IPS-NIHi11 (cell line): ENCODE results near the gene TTC12.

ENCODE experiments used
- DNase-seq: peaks from one replicate; pipeline ENCODE4 v3.0.0; 2012; ENCODE audit warnings: mixed read lengths, low spot score

The TTC12 gene

DNA sequence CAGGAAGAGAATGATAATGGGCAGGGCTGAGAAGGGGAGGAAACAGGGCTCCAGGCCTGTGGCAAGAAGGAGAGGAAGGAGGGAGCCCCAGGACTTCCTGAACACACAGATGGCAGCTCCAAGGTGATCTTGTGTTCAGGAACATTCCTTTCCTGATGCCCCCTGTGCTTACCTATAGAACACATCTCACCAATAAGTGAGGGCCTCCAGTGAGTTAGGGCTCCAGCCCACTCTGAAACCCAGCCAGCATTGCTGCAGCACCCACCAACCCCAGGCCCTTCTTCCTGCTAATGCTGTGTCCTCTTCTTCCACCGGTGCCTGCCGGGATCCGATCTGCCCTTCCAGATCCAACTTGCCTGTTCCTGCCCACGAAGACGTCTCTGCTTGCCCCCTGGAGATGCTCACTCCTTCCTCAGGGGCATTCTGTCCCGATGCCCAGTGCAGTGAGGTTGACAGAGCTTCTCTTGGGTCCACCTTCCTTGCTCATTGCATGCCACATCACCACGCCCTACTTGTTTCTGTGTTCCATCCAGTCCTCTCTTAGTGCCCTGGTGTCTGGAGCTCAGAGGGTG is 90.6 kb downstream of the TTC12 start:
- DNase-seq = no peak

DNA sequence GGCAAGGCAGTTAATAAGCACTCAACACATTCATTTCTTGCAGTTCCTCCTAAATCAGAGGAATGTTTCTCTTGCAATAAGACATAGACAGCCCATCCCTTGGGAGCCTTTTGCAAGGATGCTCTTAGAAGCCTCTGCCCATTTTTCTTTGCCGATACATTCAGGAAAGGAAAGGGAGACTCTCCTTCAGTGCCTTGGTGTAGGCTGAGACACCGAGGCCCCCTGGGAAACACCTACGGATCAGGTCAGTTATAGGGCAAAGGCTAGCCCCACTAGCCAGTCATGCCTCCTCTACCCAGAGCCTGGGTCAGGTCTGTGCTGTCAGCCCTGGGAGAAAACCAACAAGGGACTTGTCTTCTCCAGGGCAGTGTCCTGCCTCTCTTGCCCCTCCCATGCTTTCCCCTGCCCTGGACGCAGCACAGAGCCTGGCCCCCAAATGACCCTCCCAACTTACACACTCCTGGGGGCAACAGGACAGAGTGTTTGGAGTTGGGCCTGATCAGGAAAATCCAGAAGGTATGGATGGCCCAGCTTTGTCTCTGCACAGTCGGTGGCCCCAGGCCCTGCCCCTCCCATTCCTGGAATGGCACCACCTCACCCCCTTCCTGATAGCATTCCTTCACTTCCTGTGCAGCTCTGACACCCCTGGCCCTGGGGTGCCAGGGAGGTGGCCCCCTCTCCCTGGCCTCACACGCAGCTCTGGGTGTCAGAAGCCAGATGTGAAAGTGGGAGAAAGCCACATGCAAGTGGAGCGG is 91.5 kb downstream of the TTC12 start:
- DNase-seq = no peak

DNA sequence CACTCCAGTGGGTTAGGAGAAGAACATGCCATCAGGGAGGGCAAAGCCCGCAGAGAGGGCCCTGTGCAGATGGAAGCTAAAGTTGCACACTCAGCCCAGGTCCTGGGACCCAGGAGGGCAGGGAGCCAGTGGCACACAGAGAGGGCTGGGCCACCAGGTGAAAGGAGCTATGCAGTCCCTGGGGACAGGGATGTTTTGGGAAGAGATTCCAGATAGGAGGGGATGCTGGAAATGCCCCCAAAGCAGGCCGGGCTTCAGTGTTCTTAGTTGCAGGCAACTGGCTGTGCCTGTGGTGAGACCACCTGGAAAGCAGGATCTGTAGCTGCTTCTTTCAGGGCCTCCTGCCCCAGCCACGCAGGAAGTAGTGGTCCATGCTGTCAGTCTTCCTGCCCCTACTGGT is 92.8 kb downstream of the TTC12 start:
- no peak for DNase-seq

- DNase-seq = no peak
Observed at GRCh38 chr11:113408206-113408605, 93.8 kb downstream of the TTC12 start.

DNA sequence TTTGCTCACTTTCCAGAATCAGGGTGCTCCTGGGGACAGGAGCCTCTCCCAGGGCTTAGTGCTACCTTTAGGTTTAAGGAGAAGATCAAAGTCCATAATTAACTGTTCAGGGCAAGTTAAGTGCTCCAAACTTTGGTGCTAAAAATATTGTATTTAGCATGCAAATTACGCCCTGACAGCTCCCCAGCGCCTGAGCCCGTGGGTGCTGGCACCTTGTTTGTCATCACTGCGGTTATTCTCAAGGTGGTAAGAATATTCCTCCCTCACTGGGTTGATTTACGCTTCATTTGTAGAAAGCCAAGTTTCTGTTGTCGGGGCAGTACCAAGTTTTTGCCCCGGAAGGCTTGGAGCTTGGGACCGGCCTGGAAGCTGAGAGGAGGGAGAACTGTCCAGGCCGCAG is 94.5 kb downstream of the TTC12 start:
- no peak for DNase-seq

DNA sequence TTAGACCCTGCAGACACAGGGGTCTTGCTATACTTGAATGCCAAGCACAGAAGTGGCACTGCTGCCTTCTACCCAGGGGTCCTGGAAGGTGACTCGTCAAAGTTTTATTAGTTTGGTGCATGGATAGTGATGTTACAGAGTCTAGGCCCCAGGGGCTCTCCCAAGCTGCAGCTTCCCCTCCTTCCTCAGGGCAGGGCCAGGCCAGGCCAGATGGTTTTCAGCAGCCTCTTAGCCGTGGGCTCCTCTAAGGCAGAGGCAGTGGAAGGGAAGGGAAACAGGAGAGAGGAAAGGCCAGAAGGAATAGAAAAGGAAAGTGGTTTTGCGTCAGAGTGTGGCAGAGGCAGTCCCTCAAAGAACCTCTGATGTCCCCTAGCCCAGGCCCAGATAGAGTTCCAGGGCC is 95.1 kb downstream of the TTC12 start:
- DNase-seq = no peak

- DNase-seq = no peak
Observed at GRCh38 chr11:113410414-113411135, 96.2 kb downstream of the TTC12 start.

DNA sequence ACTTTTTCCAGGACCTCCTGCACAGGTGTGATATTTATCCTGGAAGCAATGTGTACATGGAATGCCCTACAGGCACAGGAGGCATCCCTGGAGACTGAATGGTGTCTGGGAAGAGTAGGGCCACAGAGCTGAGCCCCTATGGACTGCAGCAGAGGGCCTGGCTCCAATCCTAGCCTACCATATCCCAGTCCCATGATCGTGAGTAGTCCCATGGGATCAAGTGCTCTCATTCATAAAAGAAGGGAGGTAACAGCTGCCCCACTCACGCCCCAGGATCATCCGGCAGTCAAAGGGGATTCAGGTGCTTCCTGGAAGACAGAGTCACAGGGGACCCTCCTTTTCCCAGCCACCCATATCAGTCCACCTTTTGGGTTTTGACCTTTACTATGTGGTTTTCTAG is 97.2 kb downstream of the TTC12 start:
- DNase-seq = no peak

DNA sequence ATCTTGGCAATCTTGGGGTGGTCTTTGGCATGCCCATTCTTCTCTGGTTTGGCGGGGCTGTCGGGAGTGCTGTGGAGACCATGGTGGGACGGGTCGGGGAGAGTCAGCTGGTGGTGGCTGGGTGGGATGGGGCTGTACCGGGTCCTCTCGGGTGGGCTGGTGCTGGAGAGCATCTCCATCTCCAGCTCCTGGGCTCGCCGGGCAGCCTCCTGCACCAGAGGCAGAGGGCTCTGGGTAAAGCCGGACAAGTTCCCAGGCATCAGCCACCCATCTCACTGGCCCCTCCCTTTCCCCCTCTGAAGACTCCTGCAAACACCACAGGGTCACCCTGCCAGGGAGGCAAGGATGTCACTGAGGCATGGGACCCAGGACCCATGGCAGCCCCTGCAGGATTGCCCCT is 98.3 kb downstream of the TTC12 start:
- no peak for DNase-seq

- DNase-seq = no peak
Observed at GRCh38 chr11:113415343-113415742, 101.0 kb downstream of the TTC12 start.
